SK-N-SH (cell line): Measurements from ENCODE around the gene FAM107B.

Source experiments
- ELF1 ChIP-seq: IDR thresholded peaks from 2 replicates; pipeline ENCODE4 v1.4.0; 2012
- EP300 ChIP-seq, 2 experiments: IDR thresholded peaks; 2 replicates each; pipeline versions ENCODE4 v1.4.0 to v1.6.1; 2012; ENCODE audit warnings: borderline replicate concordance in 1 of 2, low read depth in 1 of 2, low read length in 1 of 2
- RCOR1 ChIP-seq: fragments of 150-350 bp; IDR thresholded peaks from 2 replicates; pipeline ENCODE4 v1.6.1; 2017; ENCODE audit warnings: antibody characterized with exemption, low read length
- RXRA ChIP-seq: IDR thresholded peaks from 2 replicates; pipeline ENCODE4 v1.4.0; 2012; ENCODE audit warnings: low read depth, mild to moderate bottlenecking, borderline replicate concordance
- YY1 ChIP-seq: IDR thresholded peaks from 2 replicates; pipeline ENCODE4 v1.4.0; 2012; ENCODE audit warnings: low read depth, mild to moderate bottlenecking
- TF ChIP-seq, protein P1 (sequence below): fragments of 200-600 bp; sonication (generic); IDR thresholded peaks from 2 replicates; pipeline ENCODE4 v1.6.1; 2017; ENCODE audit warnings: antibody characterized with exemption, mild to moderate bottlenecking, moderate library complexity
- TF ChIP-seq, protein P2 (sequence below): IDR thresholded peaks from 2 replicates; pipeline ENCODE4 v1.4.0; 2012; ENCODE audit warnings: low read depth, borderline replicate concordance

DNA sequence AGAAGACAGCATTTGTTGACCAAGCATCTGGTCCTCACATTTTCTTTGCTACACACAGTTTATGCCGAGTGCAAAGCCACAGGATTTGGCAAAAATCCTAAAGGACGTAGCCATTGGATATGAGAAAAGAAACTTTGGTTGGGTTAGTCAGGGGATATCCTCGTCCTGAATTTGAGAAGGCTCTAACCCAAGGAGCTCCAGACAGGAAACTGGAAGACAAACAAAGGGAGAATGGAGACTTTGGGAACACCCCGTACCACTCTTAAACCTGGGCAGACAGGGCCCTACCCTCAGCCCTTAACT lies 297.3 kb downstream of the FAM107B start:
- TF ChIP-seq EP300 (IDR thresholded peaks at IDR 0.05; ENCODE audit: borderline replicate concordance in 1 of 2, low read depth in 1 of 2, low read length in 1 of 2): no peak
- TF ChIP-seq, protein P1, sequence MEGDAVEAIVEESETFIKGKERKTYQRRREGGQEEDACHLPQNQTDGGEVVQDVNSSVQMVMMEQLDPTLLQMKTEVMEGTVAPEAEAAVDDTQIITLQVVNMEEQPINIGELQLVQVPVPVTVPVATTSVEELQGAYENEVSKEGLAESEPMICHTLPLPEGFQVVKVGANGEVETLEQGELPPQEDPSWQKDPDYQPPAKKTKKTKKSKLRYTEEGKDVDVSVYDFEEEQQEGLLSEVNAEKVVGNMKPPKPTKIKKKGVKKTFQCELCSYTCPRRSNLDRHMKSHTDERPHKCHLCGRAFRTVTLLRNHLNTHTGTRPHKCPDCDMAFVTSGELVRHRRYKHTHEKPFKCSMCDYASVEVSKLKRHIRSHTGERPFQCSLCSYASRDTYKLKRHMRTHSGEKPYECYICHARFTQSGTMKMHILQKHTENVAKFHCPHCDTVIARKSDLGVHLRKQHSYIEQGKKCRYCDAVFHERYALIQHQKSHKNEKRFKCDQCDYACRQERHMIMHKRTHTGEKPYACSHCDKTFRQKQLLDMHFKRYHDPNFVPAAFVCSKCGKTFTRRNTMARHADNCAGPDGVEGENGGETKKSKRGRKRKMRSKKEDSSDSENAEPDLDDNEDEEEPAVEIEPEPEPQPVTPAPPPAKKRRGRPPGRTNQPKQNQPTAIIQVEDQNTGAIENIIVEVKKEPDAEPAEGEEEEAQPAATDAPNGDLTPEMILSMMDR: no peak
- no peak for TF ChIP-seq RCOR1
- no peak for TF ChIP-seq YY1
- no peak for TF ChIP-seq RXRA
- TF ChIP-seq, protein P2, sequence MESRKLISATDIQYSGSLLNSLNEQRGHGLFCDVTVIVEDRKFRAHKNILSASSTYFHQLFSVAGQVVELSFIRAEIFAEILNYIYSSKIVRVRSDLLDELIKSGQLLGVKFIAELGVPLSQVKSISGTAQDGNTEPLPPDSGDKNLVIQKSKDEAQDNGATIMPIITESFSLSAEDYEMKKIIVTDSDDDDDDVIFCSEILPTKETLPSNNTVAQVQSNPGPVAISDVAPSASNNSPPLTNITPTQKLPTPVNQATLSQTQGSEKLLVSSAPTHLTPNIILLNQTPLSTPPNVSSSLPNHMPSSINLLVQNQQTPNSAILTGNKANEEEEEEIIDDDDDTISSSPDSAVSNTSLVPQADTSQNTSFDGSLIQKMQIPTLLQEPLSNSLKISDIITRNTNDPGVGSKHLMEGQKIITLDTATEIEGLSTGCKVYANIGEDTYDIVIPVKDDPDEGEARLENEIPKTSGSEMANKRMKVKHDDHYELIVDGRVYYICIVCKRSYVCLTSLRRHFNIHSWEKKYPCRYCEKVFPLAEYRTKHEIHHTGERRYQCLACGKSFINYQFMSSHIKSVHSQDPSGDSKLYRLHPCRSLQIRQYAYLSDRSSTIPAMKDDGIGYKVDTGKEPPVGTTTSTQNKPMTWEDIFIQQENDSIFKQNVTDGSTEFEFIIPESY: no peak
- no peak for TF ChIP-seq ELF1
